Endodermal cell (in vitro differentiated cells): ENCODE measurements around the gene ARL2BP. TPM values are rescaled to one million over a fixed set of nuclear protein-coding genes. Genes with fewer than 3 reads are reported as not detected.

ENCODE experiments used
- DNase-seq: peaks from one replicate; pipeline ENCODE4 v3.0.0-alpha.2; 2017
- H3K27ac ChIP-seq: 2 replicates; pipeline ENCODE4 v1.5.1; 2013; ENCODE audit warnings: mild to moderate bottlenecking, low read depth, low read length, moderate library complexity
- H3K27me3 ChIP-seq: 2 replicates; pipeline ENCODE4 v1.6.1; 2013; ENCODE audit warnings: mild to moderate bottlenecking, low read length, moderate library complexity; ENCODE audit not compliant: insufficient read depth, control insufficient read depth, poor library complexity, severe bottlenecking
- H3K36me3 ChIP-seq: 2 replicates; pipeline ENCODE4 v1.7.0; 2013; ENCODE audit warnings: mild to moderate bottlenecking, low read length, moderate library complexity; ENCODE audit not compliant: control insufficient read depth, insufficient read depth
- H3K4me1 ChIP-seq: one replicate; pipeline ENCODE4 v1.7.0; 2013; ENCODE audit warnings: low read length; ENCODE audit not compliant: control insufficient read depth, insufficient read depth
- H3K4me3 ChIP-seq: 2 replicates; pipeline ENCODE4 v1.5.1; 2013; ENCODE audit warnings: mild to moderate bottlenecking, low read length, moderate library complexity
- H3K9ac ChIP-seq: 2 replicates; pipeline ENCODE4 v1.6.1; 2013; ENCODE audit warnings: mild to moderate bottlenecking, low read length, moderate library complexity; ENCODE audit not compliant: poor library complexity, severe bottlenecking; ENCODE audit errors: extremely low read depth
- H3K9me3 ChIP-seq: 2 replicates; pipeline ENCODE4 v1.6.1; 2013; ENCODE audit warnings: mild to moderate bottlenecking, low read length, moderate library complexity; ENCODE audit not compliant: control insufficient read depth
- H3K27ac Mint-ChIP-seq: 2 replicates; pipeline ENCODE4 v1.8.0; 2020; ENCODE audit warnings: mixed read lengths
- H3K27me3 Mint-ChIP-seq: 2 replicates; pipeline ENCODE4 v1.8.0; 2021; ENCODE audit warnings: mild to moderate bottlenecking, mixed read lengths; ENCODE audit not compliant: insufficient read depth
- H3K36me3 Mint-ChIP-seq: 2 replicates; pipeline ENCODE4 v1.8.0; 2020; ENCODE audit warnings: low read depth, mixed read lengths
- H3K4me1 Mint-ChIP-seq: 2 replicates; pipeline ENCODE4 v1.8.0; 2020; ENCODE audit warnings: mixed read lengths
- H3K4me3 Mint-ChIP-seq: 2 replicates; pipeline ENCODE4 v1.8.0; 2020; ENCODE audit warnings: mild to moderate bottlenecking, moderate library complexity, mixed read lengths
- H3K9me3 Mint-ChIP-seq: 2 replicates; pipeline ENCODE4 v1.8.0; 2020; ENCODE audit warnings: mild to moderate bottlenecking, mixed read lengths
- WGBS, 2 experiments: methylation state at CpG; one replicate each; pipeline versions ENCODE4 v1.1.5 to v1.1.7; 2013; ENCODE audit warnings: missing lambda C conversion rate in 2 of 2, mixed read lengths in 1 of 2; ENCODE audit not compliant: insufficient coverage in 1 of 2, insufficient read length in 1 of 2; 5-methylcytosine and 5-hydroxymethylcytosine counted together
- total RNA-seq, 2 donors: library from RNA; stranded (reverse); fragmentation: NEBNext Ultra II Directional in 1 of 2; extraction: Animal tissue kit (Norgen Biotek cat#: 25700) in 1 of 2; gene quantifications; 2 replicates in 1 of 2; 3 replicates in 1 of 2; pipeline ENCODE4 v1.2.1, GENCODE V29; 2021
- TF ChIP-seq, protein P1 (sequence below): fragments of 200-600 bp; sonication (generic); conservative IDR thresholded peaks from 2 replicates; pipeline ENCODE4 v1.5.0; 2021; ENCODE audit warnings: antibody characterized with exemption, mild to moderate bottlenecking

Gene ARL2BP
- total RNA-seq, 2 donors from 2014 or later: 22.6 to 31.3 TPM

DNA sequence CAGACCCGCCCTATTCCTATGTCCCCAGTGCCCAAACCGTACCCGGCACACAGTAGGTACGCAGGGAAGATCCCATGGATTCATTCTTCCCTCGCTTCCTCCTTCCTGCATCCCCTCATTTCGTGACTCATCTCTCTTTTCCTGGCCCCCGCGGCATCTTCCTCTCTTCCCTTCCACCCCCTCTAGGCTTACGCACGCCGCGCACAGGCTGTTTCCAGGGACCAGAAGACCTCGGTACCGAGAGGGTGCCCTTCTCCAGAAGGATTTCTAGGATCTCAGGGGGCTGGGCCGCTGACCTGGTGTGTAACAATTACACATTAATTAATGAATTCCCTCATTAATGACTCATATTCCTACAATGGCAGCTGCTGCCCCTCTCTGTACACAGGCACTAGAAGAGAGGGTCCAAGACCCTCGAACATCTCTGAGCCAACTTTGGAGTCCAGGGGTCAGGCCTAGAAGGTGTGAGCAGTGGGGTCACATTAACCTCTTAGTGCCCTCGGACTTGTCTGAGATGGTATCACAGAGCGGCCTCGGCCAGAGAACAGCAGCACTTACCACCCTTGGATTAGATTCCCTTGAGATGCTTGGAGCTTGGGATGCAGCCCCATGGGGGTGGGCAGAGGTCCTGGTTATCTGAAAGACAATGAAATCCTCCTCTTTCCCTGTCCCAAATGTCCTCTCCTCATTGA lies 56.2 kb downstream of the ARL2BP start:
- no peak overlapping the region for H3K9ac ChIP-seq
- no peak overlapping the region for H3K4me3 Mint-ChIP-seq
- H3K36me3 Mint-ChIP-seq: no peaks in the 10 kb centered on the region
- H3K27me3 Mint-ChIP-seq: peaks cover 15% of the 10 kb centered on the region
- peaks cover 8% of the 10 kb centered on the region for H3K4me1 Mint-ChIP-seq
- no peaks in the 10 kb centered on the region for H3K36me3 ChIP-seq
- no peaks in the 10 kb centered on the region for H3K4me1 ChIP-seq
- H3K27ac ChIP-seq: no peak overlapping the region
- TF ChIP-seq, protein P1, sequence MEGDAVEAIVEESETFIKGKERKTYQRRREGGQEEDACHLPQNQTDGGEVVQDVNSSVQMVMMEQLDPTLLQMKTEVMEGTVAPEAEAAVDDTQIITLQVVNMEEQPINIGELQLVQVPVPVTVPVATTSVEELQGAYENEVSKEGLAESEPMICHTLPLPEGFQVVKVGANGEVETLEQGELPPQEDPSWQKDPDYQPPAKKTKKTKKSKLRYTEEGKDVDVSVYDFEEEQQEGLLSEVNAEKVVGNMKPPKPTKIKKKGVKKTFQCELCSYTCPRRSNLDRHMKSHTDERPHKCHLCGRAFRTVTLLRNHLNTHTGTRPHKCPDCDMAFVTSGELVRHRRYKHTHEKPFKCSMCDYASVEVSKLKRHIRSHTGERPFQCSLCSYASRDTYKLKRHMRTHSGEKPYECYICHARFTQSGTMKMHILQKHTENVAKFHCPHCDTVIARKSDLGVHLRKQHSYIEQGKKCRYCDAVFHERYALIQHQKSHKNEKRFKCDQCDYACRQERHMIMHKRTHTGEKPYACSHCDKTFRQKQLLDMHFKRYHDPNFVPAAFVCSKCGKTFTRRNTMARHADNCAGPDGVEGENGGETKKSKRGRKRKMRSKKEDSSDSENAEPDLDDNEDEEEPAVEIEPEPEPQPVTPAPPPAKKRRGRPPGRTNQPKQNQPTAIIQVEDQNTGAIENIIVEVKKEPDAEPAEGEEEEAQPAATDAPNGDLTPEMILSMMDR: no peak
- peak; percentile 61 for DNase-seq
- no peaks in the 10 kb centered on the region for H3K9me3 Mint-ChIP-seq
- H3K4me3 ChIP-seq: peak overlapping the region; percentile 78
- no peaks in the 10 kb centered on the region for H3K27me3 ChIP-seq
- 50 to 76% methylated on average over 13 to 19 of the region's 19 CpGs for WGBS, 2 experiments
- H3K9me3 ChIP-seq: no peaks in the 10 kb centered on the region
- no peak overlapping the region for H3K27ac Mint-ChIP-seq

Other genes starting within 250 kb of the ARL2BP start
- 10 to 100 TPM; 12.3 to 16.6 TPM for gene CPNE2, start 152.7 kb upstream of the ARL2BP start, total RNA-seq
- 100 to 1,000 TPM in 1 of 2 donors, 10 to 100 TPM in 1; 94.2 to 102 TPM for gene PSME3IP1, start 59.2 kb upstream of the ARL2BP start, total RNA-seq
- 10 to 100 TPM; 40.3 to 46.5 TPM for gene RSPRY1, start 58.9 kb upstream of the ARL2BP start, total RNA-seq
- gene PLLP, start 39.4 kb downstream of the ARL2BP start, total RNA-seq: 1 to 10 TPM; 5.9 to 9.1 TPM
- gene CCL22, start 113.5 kb downstream of the ARL2BP start, total RNA-seq: not detected
- gene CX3CL1, start 127.2 kb downstream of the ARL2BP start, total RNA-seq: 1 to 10 TPM in 1 of 2 donors, under 1 TPM in 1; 0.18 to 1.0 TPM
- gene CCL17, start 159.5 kb downstream of the ARL2BP start, total RNA-seq: not detected
- gene CIAPIN1, start 202.1 kb downstream of the ARL2BP start, total RNA-seq: 10 to 100 TPM; 77.5 to 87.1 TPM
- gene COQ9, start 202.2 kb downstream of the ARL2BP start, total RNA-seq: 10 to 100 TPM; 34.5 to 38.2 TPM
- gene POLR2C, start 217.4 kb downstream of the ARL2BP start, total RNA-seq: 10 to 100 TPM; 72.0 to 88.3 TPM
- gene DOK4, start 241.2 kb downstream of the ARL2BP start, total RNA-seq: 10 to 100 TPM; 17.9 to 22.1 TPM